Amniotic epithelial cell (primary cell): ENCODE results near the gene ABR.
"Not testable (repeated sequence)": the region's sequence is repeated elsewhere in the genome, so short reads cannot be mapped to it uniquely, and the experiment has no call there.

Source experiments
- DNase-seq: peaks from one replicate; pipeline ENCODE4 v3.0.0-alpha.2; 2010; ENCODE audit warnings: low read depth

ABR gene

DNA sequence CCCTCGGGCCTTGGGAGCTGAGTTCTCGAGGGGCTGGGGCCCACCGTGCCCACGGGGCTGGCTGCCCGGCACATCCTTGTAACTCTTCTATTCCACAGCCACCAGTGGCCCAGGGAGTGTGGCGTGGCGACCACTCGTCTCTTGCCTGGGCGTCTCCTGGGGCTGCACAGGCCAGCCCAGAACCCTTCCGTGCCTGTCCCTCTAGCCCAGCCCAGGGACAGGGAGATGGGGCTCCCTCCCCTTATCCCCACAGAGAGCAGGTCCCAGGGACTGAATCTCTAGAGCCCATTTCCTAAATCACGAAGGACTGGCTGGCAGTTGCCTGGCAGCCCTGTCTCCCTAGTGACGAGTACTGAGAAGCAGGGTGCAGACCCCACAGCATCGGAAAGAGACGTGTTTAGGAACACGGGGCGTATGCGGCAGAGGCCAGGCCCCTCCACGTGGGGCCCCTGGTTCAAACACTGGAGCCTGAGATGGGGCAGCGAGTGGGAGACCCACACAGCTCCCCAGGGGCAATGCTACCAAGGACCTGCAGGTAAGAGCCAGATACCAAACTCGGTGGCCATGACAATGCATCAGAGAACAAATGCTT, 131.8 kb downstream of the ABR start:
- no peak for DNase-seq

DNA sequence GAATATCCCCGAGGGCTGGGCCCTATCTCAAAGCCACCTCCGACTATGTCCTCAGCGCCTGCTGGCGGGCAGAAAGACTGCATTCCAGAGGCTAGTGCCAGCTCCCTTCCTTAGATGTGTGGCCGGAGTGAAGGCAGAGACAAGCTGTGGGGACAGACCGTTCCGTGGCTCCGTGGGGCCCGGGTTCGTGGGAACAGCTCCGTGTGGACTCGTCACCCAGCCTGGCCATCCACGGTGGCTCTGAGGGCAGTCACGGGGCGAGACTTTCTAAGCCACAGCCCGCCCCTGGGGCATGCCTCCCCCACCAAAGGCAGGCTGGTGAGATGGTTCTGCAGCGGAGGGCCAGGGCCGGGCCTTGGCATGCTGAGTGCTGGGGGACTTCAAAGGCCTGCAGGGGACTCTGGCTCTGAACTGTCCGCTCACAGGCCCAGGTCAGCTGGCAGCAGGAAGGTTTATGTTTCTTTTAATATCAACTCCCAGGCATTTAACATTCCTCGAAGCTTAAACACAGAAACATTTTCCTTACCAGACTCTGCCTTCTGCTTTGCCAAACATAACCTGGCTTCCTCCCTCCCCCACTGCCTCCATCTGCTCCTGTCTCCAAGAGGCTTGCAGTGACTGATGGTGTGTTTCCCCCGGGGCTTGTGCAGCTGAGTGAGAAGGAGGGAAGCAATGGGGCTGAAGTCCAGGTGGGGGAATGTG, 132.5 kb downstream of the ABR start:
- peak; percentile 87 for DNase-seq

DNA sequence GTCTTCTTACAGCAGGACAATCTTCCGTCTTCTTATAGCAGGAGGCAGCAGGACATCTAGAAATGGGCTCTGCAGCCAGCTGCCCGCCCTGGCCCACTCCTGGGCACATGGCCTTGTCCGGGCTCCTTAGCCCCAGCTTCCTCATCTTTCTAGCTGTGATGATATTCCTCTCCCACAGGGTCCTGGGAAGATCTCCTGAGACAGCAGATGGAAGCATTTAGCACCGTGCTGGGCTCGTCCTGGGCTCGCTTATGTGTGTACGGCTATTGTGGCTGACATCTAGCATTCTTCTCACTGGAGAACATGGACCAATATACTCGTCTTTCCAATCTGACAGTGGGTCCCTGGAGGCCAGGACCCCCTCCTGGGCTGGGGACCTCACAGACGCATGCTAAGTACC, 134.3 kb downstream of the ABR start:
- DNase-seq, result no peak

DNA sequence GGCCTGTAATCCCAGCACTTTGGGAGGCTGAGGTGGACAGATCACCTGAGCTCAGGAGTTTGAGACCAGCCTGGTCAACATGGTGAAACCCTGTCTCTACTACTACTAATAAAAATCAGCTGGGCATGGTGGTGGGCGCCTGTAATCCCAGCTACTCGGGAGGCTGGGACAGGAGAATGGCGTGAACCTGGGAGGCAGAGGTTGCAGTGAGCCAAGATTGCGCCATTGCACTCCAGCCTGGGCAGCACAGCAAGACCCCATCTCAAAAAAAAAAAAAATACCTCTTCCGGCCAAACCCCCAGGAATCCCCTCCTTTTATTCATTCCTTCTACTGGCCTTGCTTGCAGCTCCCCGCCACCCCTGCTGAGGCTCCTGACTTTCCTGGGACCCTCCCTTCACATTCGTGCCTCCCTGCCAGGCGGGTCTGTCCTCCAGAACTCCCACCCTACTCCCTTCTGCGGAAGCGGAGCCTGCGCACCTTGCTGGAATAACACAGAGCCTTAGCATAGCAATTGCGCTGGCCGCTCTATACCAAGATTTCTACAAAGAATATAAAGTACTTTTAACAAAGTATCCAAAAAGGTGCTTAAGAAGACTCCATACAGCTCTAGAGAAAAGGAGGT, 135.3 kb downstream of the ABR start:
- not testable (repeated sequence) for DNase-seq

DNA sequence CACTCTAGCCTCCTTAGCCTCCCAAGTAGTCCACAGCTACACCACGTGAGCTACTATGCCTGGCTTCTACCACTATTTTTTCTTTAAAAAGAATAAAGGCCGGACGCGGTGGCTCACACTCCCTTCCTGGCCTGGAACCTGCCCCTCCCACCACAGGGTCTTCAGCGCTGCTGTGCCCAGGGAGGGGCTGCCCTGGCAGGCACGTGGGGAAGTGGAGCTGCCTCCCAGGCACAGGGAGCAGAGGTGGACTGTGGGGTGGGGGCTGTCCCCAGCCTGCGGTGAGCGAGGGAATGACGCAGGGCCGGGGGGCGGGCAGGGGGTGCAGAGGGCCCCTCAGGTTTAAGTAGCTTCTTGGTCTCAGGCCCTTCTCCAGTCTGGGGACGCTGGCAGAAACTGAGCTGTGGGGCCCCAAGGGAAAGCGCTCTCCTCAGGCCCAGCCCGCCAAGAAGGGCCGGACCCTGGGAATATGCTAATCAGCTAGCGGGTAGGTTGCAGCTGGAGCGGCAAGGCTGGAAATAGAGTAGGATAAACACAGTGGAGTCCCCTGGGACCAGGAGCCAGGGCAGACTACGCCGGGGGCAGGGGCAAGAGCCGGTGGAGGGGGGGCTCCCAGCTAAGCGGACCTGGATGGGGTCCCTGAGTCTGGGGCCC, 136.1 kb downstream of the ABR start:
- no peak for DNase-seq

DNA sequence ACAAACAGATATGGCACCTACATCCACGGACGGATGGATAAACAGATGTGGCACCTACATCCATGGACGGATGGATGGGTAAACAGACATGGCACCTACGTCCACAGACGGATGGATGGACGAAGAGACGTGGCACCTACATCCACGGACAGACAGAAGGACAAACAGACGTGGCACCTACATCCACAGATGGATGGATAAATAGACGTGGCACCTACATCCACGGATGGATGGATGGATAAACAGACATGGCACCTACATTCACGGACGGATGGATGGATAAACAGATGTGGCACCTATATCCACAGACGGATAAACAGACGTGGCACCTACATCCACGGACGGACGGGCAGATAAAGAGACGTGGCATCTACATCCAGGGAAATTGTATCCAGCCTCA, 137.3 kb downstream of the ABR start:
- DNase-seq, result no peak

DNA sequence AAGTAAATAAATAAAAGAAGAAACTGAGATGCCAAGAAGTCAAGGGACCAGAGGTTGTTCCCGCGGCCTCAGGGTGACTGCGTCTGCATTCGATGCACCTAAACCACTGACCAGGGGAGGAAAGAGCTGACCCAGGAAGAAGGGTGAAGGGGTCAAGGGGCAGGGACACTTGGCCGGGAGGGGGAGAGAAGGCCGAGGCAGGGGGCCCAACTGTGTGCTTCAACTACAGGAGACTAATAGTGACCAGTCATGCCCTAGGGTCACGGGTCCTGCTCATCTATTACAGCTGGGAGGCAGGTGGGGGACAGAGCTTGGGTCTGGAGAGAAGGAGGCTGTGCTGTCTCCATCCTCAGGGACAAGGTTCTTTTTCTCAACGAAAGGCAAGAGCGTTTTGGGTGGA, 138.0 kb downstream of the ABR start:
- DNase-seq, result no peak

DNA sequence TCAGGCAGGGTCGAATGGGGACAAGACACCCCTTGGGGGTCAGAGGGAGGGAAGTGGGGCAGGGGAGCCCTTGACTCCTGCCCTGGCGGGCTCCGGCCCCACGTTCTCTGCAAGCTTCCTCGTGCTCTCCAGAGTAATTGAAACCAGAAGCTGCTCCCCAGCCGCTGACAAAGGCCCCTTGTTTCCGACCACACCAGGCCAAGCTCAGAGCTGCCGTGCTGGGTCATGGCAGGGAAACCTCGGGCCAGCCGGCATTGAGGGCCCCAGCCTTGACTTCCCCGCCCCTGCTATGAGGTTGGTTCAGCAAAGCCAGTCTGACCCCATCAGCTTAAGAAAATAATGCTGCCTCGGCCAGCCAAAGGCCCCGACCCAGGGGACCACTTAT, 139.6 kb downstream of the ABR start:
- no peak for DNase-seq

DNA sequence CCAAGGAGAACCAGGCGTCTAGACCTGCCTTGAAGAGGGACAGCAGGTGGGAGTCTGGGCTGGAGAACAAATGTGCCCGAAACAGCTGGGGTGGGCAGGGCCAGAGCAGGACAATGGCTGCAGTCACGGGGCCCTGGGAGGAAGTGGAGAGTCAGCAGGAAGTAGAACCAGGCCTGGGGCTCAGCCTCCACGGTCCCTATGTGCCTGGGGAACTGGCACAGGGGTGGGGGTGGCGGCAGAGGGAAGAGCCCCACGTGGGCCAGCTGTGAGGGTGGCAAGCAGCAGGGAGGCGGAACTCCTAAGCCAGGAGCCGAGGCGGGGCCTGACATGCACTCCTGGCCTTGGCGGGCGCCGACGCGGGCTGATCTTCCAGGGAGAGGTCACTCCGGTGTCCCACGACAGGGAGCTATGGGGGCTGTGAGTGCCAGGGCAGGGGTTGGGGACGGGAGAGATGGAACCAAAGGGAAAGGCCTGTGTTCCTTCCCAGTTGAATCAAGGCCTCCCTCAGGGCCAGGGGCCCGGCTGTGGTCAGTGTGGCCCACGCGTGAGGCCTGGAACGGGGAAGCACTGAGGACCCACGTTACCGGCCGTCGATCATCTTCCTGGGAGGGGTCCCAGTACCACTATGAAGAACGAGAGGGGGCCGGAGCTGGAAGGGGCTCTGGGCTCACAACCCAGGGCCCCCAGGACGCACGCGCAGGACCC, 140.1 kb downstream of the ABR start:
- DNase-seq, result no peak

DNA sequence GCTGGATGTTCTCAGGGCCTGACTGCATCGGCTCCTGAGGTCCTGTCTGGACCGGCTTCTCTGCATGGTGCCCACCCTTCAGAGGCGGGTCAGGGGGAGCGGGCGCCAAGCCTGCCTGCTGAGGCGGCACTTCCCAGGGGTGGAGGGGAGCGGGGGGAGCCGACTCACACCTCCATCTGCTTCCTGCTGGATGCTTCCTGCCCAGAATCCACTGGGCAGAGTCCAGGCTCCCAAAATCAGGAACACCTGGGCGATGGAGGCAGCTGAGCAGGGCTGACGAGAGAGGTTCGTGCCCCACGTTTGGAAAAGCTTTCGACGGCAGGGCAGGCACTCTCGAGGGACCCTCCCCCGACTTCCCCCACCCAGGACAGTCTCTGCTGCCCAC, 140.7 kb downstream of the ABR start:
- no peak for DNase-seq

DNA sequence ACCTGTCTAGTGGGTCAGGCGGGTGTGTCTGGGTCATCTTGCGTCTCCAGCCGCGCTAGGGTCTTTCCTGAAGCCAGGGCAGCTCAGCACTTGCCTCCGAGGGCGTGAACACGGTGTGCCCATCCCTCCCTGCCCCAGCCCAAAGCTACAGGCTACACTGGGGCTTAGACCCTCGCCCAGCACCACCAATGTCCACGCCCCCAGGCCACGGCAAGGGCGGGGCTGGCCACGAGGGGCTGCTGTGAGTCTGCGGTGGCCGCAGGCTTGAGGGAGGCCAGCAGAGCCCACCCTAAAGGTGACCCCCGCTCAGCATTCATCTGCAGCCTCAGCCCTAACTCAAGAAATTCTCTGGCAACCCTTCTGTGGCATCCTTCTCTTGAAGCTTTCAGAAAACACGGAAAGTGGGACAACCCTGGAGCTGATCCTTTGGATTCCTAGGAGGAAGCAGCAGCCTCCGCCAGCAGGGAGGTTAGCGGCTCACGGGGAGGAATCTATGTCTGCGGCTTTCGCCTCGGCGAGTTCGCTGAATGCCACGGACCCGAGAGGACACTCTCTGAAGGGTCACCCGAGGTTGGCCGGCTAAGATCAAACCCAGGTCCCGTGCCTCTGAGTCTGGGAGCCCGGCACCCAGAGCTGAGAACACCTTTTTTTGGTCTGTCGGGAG, 141.2 kb downstream of the ABR start:
- DNase-seq, result no peak

DNA sequence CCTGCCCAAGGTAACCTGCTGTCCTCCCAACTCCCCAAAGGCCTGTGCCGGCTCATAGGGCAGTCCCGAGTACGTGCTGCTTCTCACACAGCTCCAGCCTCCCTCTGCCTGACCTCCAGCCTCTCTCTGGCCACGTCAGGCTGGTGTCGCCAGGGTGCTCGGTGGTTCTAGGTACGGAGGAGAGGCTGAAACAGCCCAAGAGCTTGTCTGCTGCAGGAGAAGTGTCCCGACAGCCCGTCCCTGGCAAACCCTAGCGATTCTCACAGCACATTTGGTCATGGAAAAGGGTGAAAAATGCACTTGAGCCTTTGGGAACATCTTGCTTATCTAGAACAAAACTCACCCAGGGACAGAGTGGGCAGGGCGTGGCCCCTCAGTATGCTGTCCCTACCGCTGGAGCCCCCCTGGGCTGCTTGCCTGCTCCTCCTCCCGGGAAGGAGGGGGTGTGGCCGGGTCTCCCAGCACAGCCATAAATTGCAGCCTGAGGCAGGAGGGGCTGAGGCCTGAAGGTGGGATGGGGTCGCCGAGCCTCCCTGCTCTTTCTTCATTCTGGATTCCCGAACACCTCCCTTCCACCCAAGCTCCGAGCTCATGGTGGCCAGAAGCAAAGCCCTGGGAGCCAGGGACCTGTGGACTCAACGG, 142.4 kb downstream of the ABR start:
- no peak for DNase-seq

DNA sequence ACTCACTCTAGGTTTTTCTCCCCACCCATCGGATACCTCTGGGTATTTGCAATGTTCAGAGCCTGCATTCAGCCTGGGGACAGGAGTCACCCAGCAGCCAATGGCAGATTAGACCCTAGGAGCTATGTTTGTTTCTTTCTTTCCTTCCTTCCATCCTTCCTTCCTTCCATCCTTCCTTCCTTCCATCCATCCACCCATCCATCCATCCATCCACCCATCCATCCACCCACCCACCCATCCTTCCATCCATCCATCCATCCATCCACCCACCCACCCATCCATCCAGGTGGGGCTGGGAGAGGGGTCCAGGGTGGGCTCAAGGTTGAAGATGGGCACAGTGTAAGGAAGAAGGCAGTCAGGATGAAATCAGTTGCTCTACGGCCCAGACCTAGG, 142.9 kb downstream of the ABR start:
- DNase-seq, result no peak

DNA sequence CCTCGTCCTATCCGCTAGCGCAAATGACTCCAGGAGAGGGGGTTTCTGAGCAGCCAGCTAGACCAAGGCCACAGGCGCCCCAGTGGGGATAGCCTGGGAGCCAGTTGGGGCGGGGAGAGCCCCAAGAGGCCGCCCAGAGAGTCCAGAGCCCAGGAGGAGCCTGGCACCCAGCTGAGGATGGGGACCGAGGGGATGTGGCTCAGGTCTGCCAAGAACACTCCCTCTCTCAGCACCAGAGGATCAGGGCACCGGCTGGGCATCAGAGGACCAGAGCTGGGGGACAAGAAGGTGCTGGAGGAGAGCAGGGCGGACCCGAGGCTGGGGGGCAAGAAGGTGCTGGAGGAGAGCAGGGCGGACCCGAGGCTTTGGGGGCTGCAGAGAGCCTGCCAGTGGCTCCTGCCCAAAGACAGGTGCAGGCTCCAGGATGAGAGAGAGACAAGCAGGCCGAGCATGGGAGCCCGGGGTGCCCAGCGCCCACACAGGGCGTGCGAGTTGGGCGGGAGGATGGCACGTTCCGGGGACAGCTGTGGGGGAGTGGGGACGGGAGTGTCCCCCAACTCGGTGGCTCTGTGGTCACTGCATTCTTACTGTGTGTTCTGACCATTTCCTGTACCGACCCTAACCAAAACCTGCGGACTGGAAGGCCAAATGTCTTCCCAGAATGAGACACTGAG, 143.5 kb downstream of the ABR start:
- DNase-seq, result no peak

DNA sequence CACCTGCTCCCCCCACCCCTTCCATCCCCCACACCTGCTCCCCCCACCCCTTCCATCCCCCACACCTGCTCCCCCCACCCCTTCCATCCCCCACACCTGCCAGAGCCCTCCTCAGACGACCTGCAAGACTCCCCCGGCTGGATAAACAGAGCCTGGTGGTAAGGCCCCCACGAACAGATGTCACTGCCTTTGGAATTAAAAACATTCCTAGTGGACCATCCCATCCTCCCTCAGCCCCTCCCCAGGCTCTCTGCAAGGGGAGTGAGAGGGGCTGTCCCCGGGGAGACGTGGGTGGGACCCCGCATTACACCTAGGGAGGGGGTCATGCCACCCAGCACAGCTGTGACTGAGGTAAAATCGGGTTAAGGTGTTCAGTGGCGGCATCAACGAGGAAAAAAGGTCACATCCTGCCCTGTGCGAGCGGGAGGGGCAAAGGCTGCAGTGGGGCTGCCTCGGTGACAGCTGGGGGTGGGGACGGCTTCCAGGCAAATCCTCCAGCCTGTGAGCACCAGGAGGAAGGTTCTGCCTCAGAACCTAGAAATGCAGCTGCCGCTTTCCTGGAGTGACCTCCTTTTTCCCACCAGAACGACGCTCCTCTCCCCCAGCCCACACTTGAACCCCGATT, 144.1 kb downstream of the ABR start:
- DNase-seq, result no peak

DNA sequence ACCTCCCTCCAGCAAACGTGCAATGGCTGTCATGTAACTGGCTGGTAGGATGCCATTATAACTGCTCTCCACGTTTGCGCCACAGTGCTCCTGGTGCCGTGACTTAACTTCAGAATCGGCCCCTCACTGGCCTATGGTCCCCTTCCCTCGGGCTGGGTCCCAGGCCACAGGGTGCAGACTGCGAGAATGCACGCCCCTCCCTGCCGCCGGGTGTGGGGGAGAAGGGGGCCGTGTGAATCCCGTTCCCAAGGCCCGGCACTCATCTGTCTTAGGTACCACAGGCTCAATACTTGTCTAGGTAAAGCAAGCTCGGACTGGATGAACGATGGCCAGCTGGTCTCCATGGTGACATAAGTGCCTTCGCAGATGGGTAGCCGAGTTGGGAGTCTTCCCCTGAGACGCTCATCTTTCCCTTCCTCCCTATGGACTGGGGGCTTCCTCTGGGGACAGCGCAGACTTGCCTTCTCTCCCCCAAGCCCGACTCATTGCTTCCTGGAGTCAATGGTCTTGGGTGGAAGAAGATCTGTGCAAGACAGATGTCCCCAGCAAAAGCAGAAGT, 145.1 kb downstream of the ABR start:
- no peak for DNase-seq

DNA sequence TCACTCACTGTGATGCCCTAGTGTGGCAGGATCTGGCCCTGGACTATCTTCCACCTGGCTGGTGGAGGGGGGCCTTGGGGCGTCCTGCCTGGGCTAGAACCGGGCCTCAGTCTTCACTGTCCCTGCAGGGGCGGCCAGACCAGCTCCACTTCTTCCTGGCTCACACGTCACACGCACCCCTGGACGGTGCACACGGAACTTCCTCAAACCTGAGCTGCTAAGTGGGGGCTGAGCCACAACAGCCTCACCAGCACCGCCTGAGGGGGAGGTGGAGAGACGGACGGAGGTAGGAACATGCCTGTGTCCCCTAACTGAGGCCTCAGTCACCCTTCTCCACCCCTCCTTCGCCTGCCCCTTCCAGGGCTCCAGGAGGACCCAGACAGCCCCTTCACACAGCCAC, 146.3 kb downstream of the ABR start:
- DNase-seq, result no peak

DNA sequence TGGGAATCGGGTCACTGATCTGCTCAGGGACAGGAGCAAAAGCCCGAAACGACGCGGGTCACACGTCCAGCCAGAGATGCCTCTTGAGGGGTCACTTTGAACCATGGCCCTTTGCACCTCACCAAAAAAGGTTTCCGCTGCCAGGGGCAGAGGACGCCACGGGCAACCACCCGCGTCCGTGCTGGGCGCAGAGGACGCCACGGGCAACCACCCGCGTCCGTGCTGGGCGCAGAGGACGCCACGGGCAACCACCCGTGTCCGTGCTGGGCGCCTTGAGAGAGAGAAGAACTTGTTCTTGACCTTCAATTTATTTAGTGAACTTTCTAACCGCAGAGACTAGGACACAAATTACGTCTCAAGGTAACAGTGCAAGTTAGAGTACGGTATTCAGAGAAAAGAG, 147.4 kb downstream of the ABR start:
- no peak for DNase-seq

DNA sequence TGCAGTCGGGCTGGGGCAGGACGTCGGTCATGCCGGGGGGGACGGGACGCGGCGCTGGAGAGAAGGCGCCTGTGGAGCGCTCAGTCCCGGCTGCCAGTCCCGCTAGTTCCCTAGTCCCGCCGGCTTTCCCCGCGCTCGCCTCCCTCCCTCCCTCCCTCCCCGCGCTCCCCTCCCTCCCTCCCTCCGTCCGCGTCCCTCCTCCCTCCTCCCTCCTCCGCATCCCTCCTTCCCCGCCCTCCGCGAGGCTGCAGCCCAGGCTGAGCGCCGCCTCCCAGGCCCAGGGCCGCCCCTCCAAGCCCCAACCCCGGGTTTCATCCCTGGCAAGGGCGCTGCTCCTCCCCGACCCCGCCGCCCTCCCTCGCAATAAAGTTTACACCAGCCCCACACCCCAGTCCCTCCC, 148.1 kb downstream of the ABR start:
- DNase-seq, result peak; percentile 59
